Measurements from ENCODE around the gene TGDS.
A peak's percentile ranks its signal among the peaks of the same experiment; 100 is the strongest.

The TGDS gene

DNA sequence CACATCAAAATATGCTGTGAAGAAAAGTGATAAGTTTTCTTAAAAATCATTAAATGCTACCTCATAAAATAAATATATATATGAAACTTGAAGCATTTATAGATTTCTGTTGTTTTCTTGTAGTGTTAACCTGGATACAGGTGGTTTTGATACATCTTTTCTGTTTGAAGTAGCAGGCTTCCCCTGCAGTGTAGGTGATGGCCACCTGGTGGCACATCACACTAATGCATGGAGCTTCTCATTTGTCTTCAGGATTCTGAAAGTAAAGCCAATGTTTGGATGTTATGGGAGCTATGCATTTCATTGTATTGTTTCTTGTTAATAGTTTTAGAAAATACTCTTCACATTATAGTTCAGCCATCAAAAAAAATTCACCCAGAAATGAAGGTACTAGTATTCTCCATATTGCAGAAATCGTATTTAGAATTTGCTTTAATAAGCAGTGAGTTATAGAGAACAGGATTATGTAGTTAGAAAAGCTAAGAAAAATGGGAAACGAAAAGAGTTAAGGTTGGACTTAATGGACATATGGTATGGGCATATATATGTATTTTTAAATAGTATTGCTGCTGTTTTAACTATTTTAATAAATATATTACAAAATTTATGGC lies 24.4 kb upstream of the TGDS start:
- Histone ChIP-seq H3K4me3 (ENCODE audit: low read depth, low read length, poor library complexity, severe bottlenecking) (no peak overlapping the region), H2AFZ (ENCODE audit: low read length) (no peak overlapping the region), H3K79me2 (ENCODE audit: insufficient read depth, low read length) (no peaks in the 10 kb centered on the region), H3K27ac (ENCODE audit: low read depth, low read length, poor library complexity, severe bottlenecking) (no peak overlapping the region), H3K36me3 (ENCODE audit: insufficient read depth, low read length) (peaks cover 46% of the 10 kb centered on the region), H3K9me2 (ENCODE audit: low read depth, low read length) (no peaks in the 10 kb centered on the region), H3K9me3 (ENCODE audit: low read length) (no peaks in the 10 kb centered on the region), H3K27me3 (ENCODE audit: insufficient read depth, low read length) (no peaks in the 10 kb centered on the region), H4K20me1 (ENCODE audit: insufficient read depth, low read length) (no peaks in the 10 kb centered on the region), H3K4me1 (ENCODE audit: insufficient read depth, low read length, severe bottlenecking) (no peaks in the 10 kb centered on the region), H3F3A (ENCODE audit: insufficient read depth, low read length) (no peaks in the 10 kb centered on the region), H3K4me2 (ENCODE audit: low read length) (no peak overlapping the region), H3K9ac (ENCODE audit: low read length) (no peak overlapping the region)
- TF ChIP-seq, protein P1, sequence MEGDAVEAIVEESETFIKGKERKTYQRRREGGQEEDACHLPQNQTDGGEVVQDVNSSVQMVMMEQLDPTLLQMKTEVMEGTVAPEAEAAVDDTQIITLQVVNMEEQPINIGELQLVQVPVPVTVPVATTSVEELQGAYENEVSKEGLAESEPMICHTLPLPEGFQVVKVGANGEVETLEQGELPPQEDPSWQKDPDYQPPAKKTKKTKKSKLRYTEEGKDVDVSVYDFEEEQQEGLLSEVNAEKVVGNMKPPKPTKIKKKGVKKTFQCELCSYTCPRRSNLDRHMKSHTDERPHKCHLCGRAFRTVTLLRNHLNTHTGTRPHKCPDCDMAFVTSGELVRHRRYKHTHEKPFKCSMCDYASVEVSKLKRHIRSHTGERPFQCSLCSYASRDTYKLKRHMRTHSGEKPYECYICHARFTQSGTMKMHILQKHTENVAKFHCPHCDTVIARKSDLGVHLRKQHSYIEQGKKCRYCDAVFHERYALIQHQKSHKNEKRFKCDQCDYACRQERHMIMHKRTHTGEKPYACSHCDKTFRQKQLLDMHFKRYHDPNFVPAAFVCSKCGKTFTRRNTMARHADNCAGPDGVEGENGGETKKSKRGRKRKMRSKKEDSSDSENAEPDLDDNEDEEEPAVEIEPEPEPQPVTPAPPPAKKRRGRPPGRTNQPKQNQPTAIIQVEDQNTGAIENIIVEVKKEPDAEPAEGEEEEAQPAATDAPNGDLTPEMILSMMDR (IDR thresholded peaks at IDR 0.05; ENCODE audit: low read length): peak; percentile 94
- TF ChIP-seq EZH2 (IDR thresholded peaks at IDR 0.05; ENCODE audit: borderline replicate concordance, low read length): no peak

DNA sequence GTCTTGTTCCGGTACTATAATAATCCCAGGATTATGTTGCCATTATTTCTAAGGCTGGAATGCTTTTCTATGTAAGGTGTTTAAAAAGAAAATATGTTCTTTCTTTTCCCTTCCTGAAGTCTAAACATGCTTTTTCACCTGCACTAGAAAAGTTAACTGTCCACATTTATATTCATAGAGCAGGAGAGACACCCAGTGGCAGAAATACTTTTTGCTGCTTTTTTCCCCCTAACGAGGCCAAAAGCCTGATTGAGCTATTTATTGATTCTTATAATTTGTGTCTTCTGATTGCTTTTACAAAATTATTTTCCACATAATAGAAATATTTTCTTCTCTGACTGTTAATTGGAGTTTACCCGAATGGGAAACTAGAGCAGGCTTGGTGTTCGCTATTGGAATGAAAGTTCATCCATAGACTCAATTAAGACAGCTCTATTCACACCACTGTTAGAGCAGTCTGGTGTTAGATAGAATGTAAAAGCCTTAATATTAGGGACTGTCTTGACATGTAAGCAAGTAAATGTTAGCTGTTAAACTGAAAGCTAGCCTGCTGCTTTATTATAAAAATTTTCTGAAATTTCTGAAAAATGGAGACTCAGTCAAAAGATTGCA lies 21.5 kb upstream of the TGDS start:
- Histone ChIP-seq H3K9ac (ENCODE audit: low read length) (no peak overlapping the region), H3K79me2 (ENCODE audit: insufficient read depth, low read length) (no peaks in the 10 kb centered on the region), H3K36me3 (ENCODE audit: insufficient read depth, low read length) (peaks cover 53% of the 10 kb centered on the region), H3K27ac (ENCODE audit: low read depth, low read length, poor library complexity, severe bottlenecking) (no peak overlapping the region), H3K27me3 (ENCODE audit: insufficient read depth, low read length) (no peaks in the 10 kb centered on the region), H2AFZ (ENCODE audit: low read length) (no peak overlapping the region), H3K4me1 (ENCODE audit: insufficient read depth, low read length, severe bottlenecking) (no peaks in the 10 kb centered on the region), H3K9me3 (ENCODE audit: low read length) (no peaks in the 10 kb centered on the region), H3F3A (ENCODE audit: insufficient read depth, low read length) (no peaks in the 10 kb centered on the region), H3K4me2 (ENCODE audit: low read length) (no peak overlapping the region), H3K9me2 (ENCODE audit: low read depth, low read length) (no peaks in the 10 kb centered on the region), H4K20me1 (ENCODE audit: insufficient read depth, low read length) (no peaks in the 10 kb centered on the region), H3K4me3 (ENCODE audit: low read depth, low read length, poor library complexity, severe bottlenecking) (no peak overlapping the region)
- TF ChIP-seq EZH2 (IDR thresholded peaks at IDR 0.05; ENCODE audit: borderline replicate concordance, low read length): no peak
- TF ChIP-seq, protein P1 (IDR thresholded peaks at IDR 0.05; ENCODE audit: low read length): peak; percentile 95

DNA sequence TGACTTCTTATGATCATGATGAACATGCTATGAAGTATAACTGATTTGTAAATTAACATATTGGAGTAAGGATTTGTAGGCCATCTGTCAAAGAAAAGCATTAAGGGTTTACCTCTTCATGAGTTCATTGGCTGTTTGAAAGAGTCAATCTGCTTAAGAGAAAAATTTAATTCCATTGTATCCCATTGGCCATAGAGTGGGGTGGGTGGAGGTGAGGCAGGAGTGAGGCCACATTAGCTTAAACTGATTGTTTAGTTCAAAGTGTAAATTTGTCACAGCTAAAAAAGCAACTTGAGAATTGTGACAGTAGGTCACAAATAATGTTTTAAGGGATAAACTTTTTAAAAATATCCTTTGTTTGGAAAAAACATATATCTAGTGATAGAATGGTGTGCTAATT lies 17.1 kb upstream of the TGDS start:
- Histone ChIP-seq H3K27ac (ENCODE audit: low read depth, low read length, poor library complexity, severe bottlenecking) (no peak overlapping the region), H4K20me1 (ENCODE audit: insufficient read depth, low read length) (no peaks in the 10 kb centered on the region), H3K4me3 (ENCODE audit: low read depth, low read length, poor library complexity, severe bottlenecking) (no peak overlapping the region), H3K27me3 (ENCODE audit: insufficient read depth, low read length) (no peaks in the 10 kb centered on the region), H3K4me1 (ENCODE audit: insufficient read depth, low read length, severe bottlenecking) (no peaks in the 10 kb centered on the region), H3K36me3 (ENCODE audit: insufficient read depth, low read length) (peaks cover 68% of the 10 kb centered on the region), H3K9ac (ENCODE audit: low read length) (no peak overlapping the region), H3K9me2 (ENCODE audit: low read depth, low read length) (no peaks in the 10 kb centered on the region), H3F3A (ENCODE audit: insufficient read depth, low read length) (no peaks in the 10 kb centered on the region), H3K4me2 (ENCODE audit: low read length) (no peak overlapping the region), H2AFZ (ENCODE audit: low read length) (no peak overlapping the region), H3K9me3 (ENCODE audit: low read length) (no peaks in the 10 kb centered on the region), H3K79me2 (ENCODE audit: insufficient read depth, low read length) (no peaks in the 10 kb centered on the region)
- no peak for TF ChIP-seq EZH2 (IDR thresholded peaks at IDR 0.05; ENCODE audit: borderline replicate concordance, low read length)
- TF ChIP-seq, protein P1 (IDR thresholded peaks at IDR 0.05; ENCODE audit: low read length): no peak

Measured in OCI-LY1 (cell line).